ENCODE results near the gene LFNG.

GRCh38 chr7:2570021-2570420 lies 50.4 kb downstream of the LFNG start:
- no peak for TF ChIP-seq CTCF (conservative IDR thresholded peaks at IDR 0.05 in 1 of 2, IDR thresholded peaks at IDR 0.05 in 1 of 2; ENCODE audit: extremely low read depth in 1 of 2, insufficient read depth in 1 of 2, low read depth in 1 of 2, low read length in 2 of 2)
- no peak for TF ChIP-seq EZH2 (IDR thresholded peaks at IDR 0.05; ENCODE audit: borderline replicate concordance, low read length)
